ENCODE results near the gene PARL.
"Not testable (repeated sequence)": the region's sequence is repeated elsewhere in the genome, so short reads cannot be mapped to it uniquely, and the experiment has no call there.

Gene PARL

DNA sequence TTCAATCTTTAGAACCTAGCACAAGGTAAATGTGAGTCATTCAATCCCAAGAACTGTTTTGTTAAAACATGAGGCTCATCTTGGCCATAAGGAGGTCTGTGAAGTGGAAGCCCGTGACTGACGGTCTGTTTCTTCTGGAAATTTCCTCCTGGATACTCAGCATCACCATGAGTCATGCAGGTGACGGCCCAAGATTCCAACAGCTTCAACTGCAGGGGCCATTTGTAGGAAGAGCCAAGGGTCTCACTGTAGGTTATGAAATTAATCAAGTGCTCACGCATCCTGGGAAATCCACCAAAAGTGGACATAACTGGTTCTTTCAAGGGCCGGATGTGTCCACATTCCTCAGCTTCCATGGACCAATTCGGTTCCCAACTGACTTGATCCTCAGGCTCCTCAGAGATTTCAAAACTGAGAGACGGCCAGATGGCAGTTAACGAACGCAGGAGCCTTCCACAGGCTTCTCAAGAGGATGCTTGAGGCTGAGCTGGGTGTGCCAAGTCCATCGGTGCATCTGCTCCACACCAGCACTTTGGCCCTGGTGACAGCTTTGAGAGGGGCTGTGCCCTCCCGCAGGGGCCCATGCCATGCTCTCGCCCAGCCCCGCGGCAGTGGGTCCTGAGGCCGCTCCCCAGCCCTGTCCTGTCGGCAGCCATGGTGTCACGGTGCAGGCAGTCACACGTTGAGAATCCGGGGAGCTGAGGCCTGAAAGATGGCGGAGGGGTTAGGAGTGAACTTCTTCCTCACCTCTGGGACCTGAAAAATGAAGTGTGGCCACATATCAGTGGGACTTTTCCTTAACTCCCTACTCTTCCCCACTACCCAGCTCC is 67.8 kb downstream of the PARL start:
- DNase-seq, result no peak

DNA sequence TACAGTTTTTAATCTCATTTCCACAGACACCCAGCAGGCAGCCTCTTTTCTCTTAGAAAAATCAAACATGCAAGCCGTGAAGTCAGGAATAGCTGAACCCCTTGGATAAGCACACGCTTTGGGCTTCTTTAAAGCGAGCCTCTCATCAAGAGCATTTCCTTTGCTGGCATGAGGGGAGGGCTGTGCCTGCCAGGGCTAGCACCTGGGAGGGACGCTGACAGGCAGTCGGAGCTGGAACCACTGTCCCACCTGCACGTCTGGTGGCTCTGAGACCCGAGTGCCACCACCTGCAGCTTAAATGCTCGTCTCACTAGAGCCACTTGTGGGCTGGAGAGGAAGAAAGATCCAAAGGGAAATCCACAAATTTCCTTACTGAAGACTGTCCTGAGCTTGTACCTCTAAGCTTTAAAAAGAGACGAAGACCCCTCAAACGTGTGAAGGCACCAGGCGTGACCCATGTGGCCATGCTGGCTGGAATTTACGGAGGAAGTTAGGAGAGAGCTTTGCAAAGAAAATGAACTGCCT is 68.7 kb downstream of the PARL start:
- DNase-seq, result no peak

DNA sequence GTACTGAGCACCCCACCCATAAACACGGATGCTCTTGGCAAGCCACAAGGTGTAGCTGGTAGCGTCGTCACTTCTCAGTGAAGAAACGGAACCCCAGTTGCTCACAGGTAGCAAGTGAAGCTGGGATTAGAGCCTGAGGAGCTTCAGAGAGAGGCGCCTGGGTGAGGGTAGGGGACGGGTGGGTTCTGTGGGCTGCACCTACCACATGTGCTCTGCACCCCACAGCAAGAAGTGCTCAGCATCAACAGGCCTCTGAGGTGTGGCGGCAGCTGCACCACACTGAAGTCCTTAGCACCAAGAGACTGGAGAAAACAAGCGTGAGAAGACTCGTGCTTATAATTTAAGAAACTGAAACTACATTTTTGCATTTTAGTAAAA is 69.1 kb downstream of the PARL start:
- no peak for DNase-seq

DNA sequence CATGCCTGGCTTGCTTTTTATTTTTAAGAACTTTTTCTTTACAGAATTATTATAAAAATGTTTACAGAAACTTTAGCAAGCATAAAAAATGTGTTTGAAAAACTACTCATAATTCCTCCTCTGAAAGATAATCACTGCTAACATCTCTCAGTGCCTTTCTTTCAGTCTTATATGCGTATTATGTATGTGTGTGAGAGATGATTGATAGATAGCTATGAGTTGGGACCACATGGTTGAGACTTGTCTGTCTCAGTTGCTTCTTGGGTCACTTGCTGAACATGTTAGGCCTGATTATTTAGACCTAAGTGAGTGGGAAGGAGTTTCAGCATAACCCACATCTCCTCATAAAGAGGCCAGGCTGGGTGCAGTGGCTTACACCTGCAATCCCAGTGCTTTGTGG is 70.4 kb downstream of the PARL start:
- no peak for DNase-seq

GRCh38 chr3:183812761-183813445 is 71.8 kb downstream of the PARL start:
- DNase-seq, result no peak

GRCh38 chr3:183811638-183812037 is 73.0 kb downstream of the PARL start:
- DNase-seq, result no peak

GRCh38 chr3:183810643-183811594 is 73.8 kb downstream of the PARL start:
- DNase-seq, result no peak

DNA sequence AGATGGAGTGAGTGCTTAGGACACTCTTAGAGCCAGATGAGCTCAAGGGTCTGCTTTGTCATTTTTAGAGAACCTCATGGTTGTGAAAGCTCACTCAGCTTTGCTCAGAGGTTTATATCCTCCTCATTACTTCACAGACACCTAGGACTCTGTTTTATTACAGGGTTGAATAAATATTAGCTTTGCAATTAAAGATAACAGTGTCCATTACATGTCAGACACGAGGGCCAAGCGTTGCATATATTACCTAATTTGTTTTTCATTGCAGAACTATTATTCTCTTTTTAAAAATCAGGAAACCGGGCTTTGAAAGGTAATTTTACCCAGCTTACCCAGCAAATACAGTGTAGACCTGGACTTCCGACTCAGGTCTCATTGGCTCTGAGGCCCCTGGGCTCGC is 75.4 kb downstream of the PARL start:
- DNase-seq, result no peak

DNA sequence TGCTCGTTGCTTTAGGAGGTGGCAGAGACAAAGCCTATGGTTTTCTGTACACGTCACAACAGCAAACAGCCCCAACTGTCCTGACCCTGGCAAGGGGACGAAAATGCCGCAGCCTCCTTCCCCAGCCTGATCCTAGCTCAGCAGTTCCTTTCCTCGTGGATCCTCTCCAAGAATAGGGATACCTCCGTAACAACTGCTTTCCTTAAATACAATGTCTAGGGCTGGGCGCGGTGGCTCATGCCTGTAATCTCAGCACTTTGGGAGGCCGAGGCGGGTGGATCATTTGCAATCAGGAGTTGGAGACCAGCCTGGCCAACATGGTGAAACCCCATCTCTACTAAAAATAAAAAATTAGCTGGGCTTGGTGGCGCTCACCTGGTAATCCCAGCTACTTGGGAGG is 76.3 kb downstream of the PARL start:
- no peak for DNase-seq

DNA sequence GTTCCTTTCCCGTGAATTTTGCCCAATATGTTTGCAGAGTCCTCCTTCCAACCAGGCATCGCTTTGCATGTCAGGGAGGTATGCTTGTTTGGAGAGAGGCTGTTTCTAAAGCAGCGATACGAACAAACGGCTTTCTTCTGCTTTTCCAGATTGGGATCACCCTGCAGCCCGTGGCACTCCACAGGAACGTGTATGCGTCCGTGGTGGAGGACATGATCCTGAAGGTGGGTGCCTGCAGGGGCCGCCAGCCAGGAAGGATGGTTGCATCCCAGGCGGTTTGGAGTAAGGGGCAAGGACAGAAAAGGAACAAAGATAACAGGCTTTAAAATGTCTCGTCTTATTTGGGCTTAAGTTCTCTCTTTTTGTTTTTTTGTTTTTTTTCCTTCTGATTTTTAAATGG is 76.8 kb downstream of the PARL start:
- DNase-seq, result no peak

DNA sequence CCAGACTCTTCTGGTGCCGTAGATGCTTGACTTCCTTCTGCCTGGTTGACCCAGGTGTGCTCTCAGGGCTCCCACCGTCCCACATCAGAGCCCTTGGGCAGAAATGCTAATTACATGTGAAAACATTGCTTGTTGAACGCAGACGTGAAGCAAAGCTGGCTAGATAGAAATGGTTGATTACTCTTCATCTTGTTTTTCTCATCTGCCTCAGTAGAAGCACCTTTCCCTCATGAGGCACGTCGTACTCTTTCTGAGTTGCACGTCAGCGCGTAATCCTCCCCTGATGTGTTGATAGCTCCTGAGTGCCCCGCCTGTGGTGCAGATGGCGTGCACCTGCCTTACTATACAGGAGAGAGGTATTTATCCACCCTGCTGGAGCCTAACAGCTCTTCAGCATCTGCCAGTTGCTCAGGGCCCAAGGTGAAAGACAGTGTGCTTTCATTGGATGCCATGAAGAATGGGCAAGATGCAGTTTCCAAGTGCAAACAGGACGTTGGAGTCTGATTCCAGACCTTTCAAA is 77.4 kb downstream of the PARL start:
- no peak for DNase-seq

DNA sequence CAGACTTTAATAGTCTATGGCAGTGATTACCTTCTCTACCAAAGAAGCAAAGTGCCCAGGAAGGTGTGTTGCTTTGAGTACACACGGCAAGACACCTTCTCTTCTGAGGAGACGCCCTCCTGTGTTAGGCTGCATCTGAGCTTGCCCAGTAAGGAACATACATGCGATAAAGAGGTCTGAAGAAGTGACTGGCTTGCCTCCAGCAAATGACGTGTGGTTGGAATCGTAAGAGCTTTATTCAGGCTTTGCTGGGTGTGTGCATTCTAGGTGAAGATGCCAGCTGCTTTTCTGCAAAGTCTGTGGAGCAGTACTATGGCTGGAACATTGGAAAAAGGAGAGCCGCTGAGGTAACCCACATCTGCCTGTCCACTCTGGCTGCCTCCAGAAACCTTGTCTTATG is 81.7 kb downstream of the PARL start:
- DNase-seq, result no peak

DNA sequence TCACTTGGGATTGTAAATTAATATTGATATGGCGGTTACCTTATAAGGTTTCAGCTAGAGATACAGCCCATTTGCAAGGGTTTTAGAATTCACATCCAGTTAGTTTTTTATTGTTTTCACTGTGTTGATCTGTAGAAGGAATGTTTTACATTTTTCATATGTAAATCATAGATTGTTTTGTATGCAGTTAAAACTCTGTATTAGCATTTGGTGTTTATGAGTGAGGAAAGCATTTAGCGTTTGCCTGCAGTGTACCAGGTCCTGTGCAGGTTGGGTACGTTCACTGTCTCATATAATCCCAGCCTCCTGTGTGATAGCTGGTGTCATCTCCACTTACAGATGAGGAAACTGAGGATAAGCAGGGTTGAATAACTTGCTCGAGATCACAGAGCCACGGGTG is 83.1 kb downstream of the PARL start:
- no peak for DNase-seq

- no peak for DNase-seq
These were observed 84.3 kb downstream of the PARL start for GRCh38 chr3:183800243-183800863.

GRCh38 chr3:183799461-183799860 is 85.2 kb downstream of the PARL start:
- DNase-seq, result no peak

DNA sequence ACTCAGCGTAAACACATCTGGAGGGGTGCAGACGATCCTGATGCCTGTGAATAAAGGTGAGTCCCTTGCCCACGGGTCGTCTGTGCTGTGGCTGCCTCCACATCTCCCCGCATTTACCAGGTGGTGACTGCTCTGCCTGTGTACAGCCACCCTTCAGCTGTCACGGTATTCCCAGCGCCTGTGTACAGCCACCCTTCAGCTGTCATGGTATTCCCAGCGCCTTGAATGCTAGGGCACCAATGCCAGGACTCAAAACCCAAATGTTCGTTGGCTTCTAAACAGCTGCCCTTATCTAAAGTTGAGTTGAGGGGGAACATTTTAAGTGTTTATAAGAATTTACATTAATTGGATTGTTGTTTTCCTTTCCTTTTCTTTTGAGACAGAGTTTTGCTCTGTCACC is 86.7 kb downstream of the PARL start:
- no peak for DNase-seq

- DNase-seq, result no peak
These were observed 88.3 kb downstream of the PARL start for GRCh38 chr3:183796372-183796771.

DNA sequence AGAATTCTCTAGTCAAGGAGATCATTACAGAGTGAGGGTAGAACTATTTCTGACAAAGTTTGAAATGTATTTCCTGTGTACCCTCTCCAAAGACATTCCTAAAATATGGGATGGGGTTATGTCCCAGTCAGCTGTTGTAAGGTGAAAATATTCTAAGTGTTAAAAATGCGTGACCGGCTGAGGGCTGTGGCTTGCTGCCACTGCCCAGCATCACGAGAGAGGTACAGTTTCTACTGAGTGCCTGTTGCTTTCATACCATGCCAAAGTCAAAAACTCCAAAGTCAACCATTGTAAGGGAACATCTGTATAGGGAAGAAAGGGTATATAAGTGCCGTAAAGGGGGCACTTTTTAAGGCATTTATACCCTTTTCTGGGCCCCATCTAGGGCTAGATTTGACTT is 90.2 kb downstream of the PARL start:
- no peak for DNase-seq

- DNase-seq, result no peak
These were observed 91.7 kb downstream of the PARL start for GRCh38 chr3:183792976-183793375.

- no peak for DNase-seq
These were observed 94.0 kb downstream of the PARL start for GRCh38 chr3:183790700-183791099.

DNA sequence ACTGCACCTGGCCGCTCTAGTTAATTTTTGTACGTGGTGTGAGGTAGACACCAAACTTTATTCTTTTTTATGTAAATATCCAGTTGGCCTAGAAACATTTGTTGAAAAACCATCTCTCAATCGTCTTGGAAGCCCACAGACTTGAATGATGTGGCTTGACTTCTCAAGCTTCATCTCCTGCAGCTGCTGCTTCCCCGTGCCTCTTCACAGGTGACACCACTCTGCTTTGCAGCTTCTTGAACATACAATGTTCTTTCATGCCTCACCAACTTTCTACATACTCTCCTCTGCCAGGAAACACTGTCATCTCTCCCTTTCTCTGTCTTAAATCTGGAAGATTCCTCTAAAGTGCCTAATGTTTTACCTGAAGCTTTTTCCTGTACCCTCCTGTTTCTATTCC is 94.9 kb downstream of the PARL start:
- DNase-seq, result no peak

GRCh38 chr3:183784503-183784902 is 100.2 kb downstream of the PARL start:
- not testable (repeated sequence) for DNase-seq

Measured in activated CD4-positive, alpha-beta T cell treated with anti-CD3 and anti-CD28 coated beads for 1 hour (primary cell).